Esophagus squamous epithelium (tissue), 4 donors: Measurements from ENCODE around the gene FCHSD1.

Experiments used
- CTCF ChIP-seq, 6 experiments: fragments of 450-650 bp in 4 of 6; fragments of 200-600 bp in 2 of 6; sonication (generic) in 2 of 6; IDR thresholded peaks; one replicate each; pipeline ENCODE4 v1.5.1; 2016 to 2019; ENCODE audit warnings: antibody characterized with exemption in 6 of 6, mild to moderate bottlenecking in 4 of 6, moderate library complexity in 4 of 6
- POLR2A ChIP-seq, 4 donors: fragments of 450-650 bp; IDR thresholded peaks; one replicate each; pipeline ENCODE4 v1.6.1; 2017; ENCODE audit warnings: antibody characterized with exemption in 4 of 4, mild to moderate bottlenecking in 4 of 4, moderate library complexity in 3 of 4

GRCh38 chr5:141655020-141655419, 3.8 kb upstream of the FCHSD1 start:
- TF ChIP-seq CTCF (IDR thresholded peaks at IDR 0.05) (no peak), POLR2A (IDR thresholded peaks at IDR 0.05) (no peak)
